Urinary bladder (tissue), 4 donors: ENCODE results near the gene KIAA1328. TPM values are rescaled to one million over a fixed set of nuclear protein-coding genes. Genes with fewer than 3 reads are reported as not detected.

ENCODE experiments used
- DNase-seq: peaks from one replicate; pipeline ENCODE4 v3.0.0-alpha.2; 2015; ENCODE audit errors: extremely low spot score
- H3K27ac ChIP-seq: one replicate; pipeline ENCODE4 v1.5.1; 2013; ENCODE audit warnings: low read depth, mild to moderate bottlenecking, moderate library complexity
- H3K36me3 ChIP-seq: one replicate; pipeline ENCODE4 v1.6.1; 2013; ENCODE audit warnings: mild to moderate bottlenecking, moderate library complexity; ENCODE audit not compliant: insufficient read depth
- H3K4me1 ChIP-seq: one replicate; pipeline ENCODE4 v1.6.1; 2013; ENCODE audit warnings: mild to moderate bottlenecking, moderate library complexity; ENCODE audit not compliant: insufficient read depth
- H3K4me3 ChIP-seq: one replicate; pipeline ENCODE4 v1.5.1; 2013; ENCODE audit warnings: low read depth, low read length
- WGBS: extraction: QIAGEN DNeasy Blood & Tissue Kit; methylation state at CpG from one replicate; pipeline ENCODE4 v1.1.7; 2013; 5-methylcytosine and 5-hydroxymethylcytosine counted together
- polyA plus RNA-seq: library from polyadenylated mRNA; stranded (reverse); fragments of 200-250 nt; gene quantifications from one replicate; pipeline ENCODE4 v1.2.3, GENCODE V29; 2013
- total RNA-seq: library from RNA; depleted of rRNA; stranded (reverse); fragments of >200 nt; gene quantifications from one replicate; pipeline ENCODE4 v1.2.3, GENCODE V29; 2014
- donor health status: healthy with polysubstance abuse.
- donor health status: healthy.

Gene KIAA1328
- total and polyA plus RNA-seq, 2 donors: 5.4 to 34.6 TPM

DNA sequence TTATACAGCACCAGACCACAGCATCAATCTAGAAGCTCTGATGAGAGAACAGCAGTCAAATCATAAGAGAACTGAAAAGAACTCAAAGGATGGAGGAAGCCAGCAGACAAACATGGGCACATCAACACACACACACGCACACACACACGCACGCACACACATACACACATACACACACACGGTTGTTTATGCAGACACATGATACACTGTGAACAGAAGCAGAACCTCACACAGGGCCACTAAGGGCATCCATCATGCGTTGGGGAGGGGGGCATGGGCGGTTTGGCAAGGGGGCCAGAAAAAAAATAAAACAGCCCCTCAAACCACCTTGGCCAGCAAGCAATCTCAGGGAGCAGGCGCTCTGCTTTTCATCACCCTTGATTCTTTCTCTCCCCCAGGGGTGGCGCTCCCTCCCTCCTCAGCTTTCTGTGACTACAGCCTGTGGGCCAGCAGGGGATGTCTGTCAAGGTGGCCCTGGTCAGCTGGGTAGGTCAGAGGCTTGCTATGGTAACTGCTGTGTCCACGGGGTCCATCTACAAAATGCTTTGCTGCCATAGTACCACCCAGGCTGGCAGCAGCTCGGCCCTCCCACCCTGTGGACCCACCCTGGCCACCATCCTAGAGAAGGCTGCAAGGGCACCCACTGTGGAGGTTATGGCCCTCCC is 418.7 kb downstream of the KIAA1328 start:
- WGBS: 82% methylated on average over 10 of the region's 10 CpGs

DNA sequence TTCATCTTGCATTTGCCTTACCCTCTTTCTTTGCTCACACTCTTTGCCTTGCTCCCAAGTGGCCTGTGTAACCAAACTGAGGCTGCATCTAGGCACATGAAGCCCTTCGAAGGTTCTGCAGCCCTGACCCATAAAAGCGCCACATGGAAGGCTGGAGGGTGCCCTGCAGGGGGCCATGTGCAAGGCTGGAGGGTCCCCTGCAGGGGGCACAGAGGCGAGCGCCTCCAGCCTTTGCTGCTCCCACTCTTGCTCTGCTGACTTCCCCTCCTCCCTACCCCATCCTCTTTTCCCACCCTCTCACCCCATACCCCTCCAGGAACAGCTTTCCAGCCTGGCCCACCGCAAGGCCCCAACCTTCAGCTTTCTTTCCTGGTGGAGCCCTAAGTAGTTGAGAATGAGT is 419.4 kb downstream of the KIAA1328 start:
- H3K36me3 ChIP-seq: no peaks in the 10 kb centered on the region
- no peak overlapping the region for H3K4me3 ChIP-seq
- 79% methylated on average over 5 of the region's 5 CpGs for WGBS
- H3K27ac ChIP-seq: no peak overlapping the region
- H3K4me1 ChIP-seq: peaks cover 2% of the 10 kb centered on the region
- no peak for DNase-seq

More for the DNA sequence above, 418.7 kb downstream of the KIAA1328 start:
- peaks cover 2% of the 10 kb centered on the region for H3K4me1 ChIP-seq
- H3K4me3 ChIP-seq: no peak overlapping the region
- no peaks in the 10 kb centered on the region for H3K36me3 ChIP-seq
- no peak for DNase-seq
- H3K27ac ChIP-seq: no peak overlapping the region

DNA sequence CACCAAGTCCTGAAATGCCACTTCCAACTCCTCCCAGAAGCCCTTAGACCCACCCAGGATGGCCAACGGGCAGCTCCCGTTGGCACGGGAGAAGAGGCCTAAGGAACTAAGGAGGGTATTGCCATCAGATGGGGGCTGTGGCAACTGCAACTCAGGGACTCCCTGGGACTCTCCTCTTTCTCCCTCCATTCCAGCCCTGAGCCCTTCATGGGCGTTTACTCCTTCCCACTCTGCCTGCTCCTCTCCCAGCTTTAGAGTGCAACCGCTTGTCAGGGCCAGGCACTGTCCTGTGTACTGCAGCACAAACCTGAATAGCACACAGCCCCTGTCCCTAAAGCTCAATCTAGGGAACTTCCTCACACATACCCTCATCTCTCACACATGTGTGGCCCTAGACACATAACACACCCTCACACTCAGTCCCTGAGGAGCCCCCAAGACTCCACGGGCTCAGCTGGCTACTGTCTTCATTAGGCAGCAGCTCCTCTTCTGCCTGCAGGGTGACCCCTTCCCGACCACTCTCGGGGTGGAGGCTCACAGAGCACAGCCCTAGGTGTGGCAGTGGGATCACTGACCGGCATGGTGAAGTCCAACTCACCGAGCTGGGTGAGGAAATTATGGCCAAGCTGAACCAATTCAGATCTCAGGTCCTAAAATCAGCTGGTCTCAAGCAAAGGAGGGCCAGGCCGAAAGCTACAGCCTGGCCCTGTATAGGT is 420.4 kb downstream of the KIAA1328 start:
- WGBS: 71% methylated on average over 11 of the region's 11 CpGs
- no peaks in the 10 kb centered on the region for H3K36me3 ChIP-seq
- no peak overlapping the region for H3K27ac ChIP-seq
- no peak overlapping the region for H3K4me3 ChIP-seq
- H3K4me1 ChIP-seq: no peaks in the 10 kb centered on the region
- no peak for DNase-seq

DNA sequence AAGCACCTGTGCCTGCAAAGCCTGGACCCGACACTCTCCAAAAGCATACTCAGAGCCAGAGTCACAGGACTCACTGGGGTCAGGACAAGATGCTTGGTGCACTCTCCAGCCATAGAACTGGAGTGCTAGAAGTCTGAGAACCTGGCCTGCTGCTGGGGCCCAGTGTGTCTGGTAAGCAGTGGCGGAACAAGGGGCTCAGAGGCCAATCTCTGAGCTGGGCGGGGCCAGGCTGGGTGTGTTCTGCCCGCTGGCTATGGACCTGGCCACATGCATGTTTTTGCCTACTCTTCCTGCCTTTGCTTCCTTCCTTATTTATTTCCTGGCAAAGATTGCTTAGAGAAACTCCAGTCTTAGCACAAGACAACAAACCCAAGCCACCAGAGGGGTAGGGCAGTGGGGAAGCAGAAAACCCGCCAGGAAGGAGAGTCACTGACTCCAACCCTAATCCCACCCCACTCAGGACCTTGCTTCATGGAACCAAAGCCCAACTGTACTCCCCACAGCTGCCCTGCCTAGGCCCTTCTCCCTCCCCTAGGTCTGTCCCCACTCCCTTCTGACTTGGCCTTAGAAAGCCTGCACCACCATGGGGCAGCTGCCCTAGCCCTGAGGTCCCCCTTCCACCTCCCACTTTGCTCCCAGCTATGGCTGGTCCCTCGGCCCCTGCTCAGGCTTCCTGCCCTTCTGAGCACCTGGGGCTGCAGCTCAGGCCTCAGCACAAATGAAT is 421.1 kb downstream of the KIAA1328 start:
- no peaks in the 10 kb centered on the region for H3K4me1 ChIP-seq
- H3K36me3 ChIP-seq: no peaks in the 10 kb centered on the region
- no peak overlapping the region for H3K4me3 ChIP-seq
- no peak overlapping the region for H3K27ac ChIP-seq
- no peak for DNase-seq
- WGBS: 75% methylated on average over 6 of the region's 6 CpGs

DNA sequence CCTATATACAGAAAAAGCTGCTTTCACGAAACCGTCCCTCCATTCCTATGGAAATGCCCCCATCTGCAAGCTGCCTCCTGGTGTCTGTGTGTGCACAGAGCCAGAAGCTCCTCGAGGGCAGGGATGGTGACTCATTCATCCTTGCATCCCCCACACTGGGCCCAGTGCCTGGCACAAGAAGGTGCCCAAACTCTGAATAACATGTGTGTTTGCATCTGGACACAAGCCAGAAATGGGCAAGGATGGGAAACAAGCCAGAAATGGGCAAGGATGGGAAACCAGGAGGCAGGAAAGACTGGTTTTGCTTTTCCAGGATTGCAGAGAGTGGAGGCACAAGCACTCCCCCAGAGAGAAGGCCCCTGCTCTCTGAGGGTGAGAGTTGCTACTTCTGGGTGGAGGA is 422.8 kb downstream of the KIAA1328 start:
- DNase-seq: no peak
- no peaks in the 10 kb centered on the region for H3K36me3 ChIP-seq
- WGBS: 70% methylated on average over 3 of the region's 3 CpGs
- no peak overlapping the region for H3K27ac ChIP-seq
- H3K4me3 ChIP-seq: no peak overlapping the region
- no peaks in the 10 kb centered on the region for H3K4me1 ChIP-seq

DNA sequence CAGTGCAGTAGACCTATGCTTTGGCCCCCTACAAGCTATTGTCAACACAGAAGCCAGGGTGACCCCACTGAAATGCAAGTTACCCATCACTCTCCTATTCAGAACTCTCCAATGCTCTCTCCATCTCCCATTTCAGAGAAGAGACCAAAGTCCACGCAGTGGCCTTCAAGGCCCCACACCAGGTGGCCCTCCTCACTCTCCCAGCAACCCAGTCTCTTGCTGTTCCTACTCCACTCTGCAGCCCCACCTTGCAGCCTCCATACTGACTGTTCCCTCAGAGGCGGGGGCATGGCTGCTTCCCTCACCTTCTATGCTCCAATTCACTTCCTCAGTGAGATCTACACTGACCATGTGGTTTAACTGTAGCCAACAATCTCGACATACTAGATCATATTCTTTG is 423.4 kb downstream of the KIAA1328 start:
- Histone ChIP-seq H3K27ac (no peak overlapping the region), H3K4me1 (no peaks in the 10 kb centered on the region), H3K36me3 (no peaks in the 10 kb centered on the region), H3K4me3 (no peak overlapping the region)
- WGBS: 79% methylated on average over 3 of the region's 3 CpGs
- no peak for DNase-seq

DNA sequence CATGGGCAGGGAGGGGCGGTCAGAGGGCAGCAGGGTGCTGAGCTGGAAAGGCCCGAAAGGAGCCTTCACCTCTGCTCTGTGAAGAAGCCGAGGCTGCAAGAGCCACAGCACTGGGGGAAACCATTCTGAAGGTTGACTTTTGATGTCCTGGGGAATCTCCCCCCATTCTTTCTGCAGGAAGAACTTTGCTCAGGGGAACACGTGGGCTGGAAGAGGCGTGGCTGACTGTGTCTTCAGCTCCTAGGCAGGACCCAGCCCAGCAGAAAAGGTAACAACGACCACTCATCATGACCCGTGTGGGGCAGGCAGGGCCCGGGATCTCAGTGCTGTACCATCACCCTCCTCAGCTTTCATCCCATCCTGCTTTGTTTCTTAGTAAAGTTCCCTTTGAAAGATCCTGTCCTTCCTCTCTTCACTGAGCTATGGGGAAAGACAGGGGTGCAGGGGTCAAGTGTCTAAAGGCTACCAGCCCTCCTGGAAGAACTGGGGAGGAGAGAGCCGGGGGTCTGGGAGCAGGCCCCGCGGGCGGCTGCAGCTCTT is 424.0 kb downstream of the KIAA1328 start:
- no peaks in the 10 kb centered on the region for H3K36me3 ChIP-seq
- 67% methylated on average over 12 of the region's 12 CpGs for WGBS
- DNase-seq: no peak
- no peaks in the 10 kb centered on the region for H3K4me1 ChIP-seq
- H3K27ac ChIP-seq: no peak overlapping the region
- no peak overlapping the region for H3K4me3 ChIP-seq

DNA sequence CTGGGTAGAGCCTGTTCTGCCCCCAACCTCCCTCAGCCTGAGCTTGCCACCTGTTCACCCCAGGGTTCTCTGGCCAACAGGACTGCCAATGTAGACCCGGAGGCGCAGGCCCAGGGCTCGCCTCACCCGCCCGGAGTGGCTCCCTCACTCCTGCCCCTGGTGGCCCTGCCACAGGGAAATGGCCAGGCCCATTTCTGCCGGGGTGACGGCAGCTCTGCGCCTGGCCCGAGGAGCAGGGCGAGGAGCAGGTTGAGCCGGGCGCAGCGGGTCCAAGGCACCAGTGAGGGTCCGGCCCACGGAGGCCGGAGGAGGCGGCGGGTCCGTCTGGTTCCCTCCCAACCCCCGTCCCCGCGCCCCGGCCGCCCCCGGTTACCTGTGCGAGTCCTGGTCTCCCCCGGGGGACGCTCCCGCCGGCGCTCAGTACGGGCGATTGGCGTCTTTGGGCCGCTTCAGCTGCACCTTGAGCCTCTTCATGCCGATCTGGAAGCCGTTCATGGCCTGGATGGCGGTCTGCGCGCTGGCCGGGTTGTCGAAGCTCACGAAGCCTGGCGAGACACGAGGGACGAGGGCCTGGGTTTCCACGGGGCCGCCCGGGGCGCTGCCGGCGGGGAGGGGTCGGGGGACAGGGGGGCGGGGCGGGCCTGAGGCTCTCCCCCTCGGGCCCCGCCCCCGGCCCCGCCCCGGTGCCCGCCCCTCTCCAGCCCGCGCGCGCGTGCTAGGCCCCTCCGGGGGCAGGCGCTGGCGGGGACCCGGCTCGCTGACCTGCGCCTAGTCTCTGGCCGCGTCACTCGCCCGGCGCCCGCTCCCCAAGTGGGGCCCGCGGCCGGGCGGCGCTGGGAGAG is 424.7 kb downstream of the KIAA1328 start:
- DNase-seq: no peak
- Histone ChIP-seq H3K4me1 (no peaks in the 10 kb centered on the region), H3K27ac (no peak overlapping the region), H3K4me3 (peak overlapping the region; percentile 37), H3K36me3 (no peaks in the 10 kb centered on the region)
- WGBS: 5% methylated on average over 83 of the region's 83 CpGs

DNA sequence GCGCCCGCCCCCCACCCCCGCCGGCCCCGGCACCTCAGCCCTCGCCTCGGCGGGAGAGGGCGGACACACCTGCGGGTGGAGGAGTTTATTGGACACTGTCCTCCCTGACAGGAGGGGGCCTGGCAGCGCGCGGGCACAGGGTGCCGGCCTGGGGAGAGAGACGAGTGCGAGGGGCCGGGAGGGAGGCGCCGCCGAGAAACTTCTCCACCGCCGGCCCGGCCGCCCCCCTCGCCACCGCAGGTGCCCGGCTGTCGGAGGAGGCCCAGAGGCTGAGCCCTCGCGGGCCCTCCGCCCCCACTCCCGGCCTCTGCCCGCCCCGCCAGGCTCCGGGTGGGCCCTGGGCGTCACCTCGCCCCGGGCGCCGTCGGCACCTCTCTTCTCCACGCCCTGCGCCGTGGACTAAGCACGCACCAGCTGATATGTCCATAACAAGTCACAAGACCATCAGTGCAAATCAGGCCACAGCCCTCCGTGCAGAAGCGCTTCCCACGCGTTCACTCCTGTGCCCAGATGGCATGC is 425.4 kb downstream of the KIAA1328 start:
- no peak for DNase-seq
- 5% methylated on average over 49 of the region's 49 CpGs for WGBS
- Histone ChIP-seq H3K36me3 (no peaks in the 10 kb centered on the region), H3K27ac (no peak overlapping the region), H3K4me1 (no peaks in the 10 kb centered on the region), H3K4me3 (peak overlapping the region; percentile 37)

DNA sequence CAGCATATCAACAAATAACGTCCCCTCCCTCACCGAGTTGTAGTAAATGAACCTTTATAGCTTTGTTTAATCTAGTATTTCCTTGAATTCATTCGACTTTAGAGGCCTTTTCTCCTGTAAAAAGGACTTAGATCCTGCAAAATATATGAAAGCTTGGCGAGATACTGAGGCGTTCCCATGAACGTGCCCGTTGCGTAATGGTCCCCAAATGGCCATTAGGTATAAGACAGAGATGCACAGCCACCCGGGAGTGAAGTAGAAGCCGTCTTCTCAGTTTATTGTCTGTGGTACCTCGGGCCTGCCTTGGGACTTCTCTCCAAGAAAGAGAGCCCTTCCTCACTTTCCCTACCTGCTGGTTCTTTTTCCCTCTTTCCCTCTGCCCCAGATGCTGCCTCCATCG is 426.0 kb downstream of the KIAA1328 start:
- Histone ChIP-seq H3K36me3 (no peaks in the 10 kb centered on the region), H3K4me3 (no peak overlapping the region), H3K27ac (no peak overlapping the region), H3K4me1 (no peaks in the 10 kb centered on the region)
- WGBS: 69% methylated on average over 12 of the region's 12 CpGs
- DNase-seq: no peak

DNA sequence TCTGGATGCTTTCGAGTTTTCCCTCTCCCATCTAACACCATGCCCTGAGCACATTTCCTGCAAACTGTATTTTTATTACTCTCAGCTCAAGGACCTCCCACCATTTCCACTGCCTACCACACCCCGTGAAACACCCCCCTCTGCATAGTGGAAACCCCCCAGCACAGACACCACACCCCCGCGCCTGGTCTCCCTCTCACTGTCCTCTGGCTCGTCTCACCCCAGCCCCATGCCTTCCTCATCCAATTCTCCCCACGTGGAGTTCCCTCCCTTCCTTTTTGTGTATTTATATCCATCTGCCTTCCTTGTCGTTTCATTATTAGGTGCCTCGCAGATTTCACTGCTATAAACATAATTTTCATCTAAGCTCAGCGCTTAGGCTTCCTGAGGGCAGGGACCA is 429.2 kb downstream of the KIAA1328 start:
- 31% methylated on average over 9 of the region's 9 CpGs for WGBS
- H3K36me3 ChIP-seq: no peaks in the 10 kb centered on the region
- no peak overlapping the region for H3K4me3 ChIP-seq
- DNase-seq: no peak
- no peaks in the 10 kb centered on the region for H3K4me1 ChIP-seq
- no peak overlapping the region for H3K27ac ChIP-seq

DNA sequence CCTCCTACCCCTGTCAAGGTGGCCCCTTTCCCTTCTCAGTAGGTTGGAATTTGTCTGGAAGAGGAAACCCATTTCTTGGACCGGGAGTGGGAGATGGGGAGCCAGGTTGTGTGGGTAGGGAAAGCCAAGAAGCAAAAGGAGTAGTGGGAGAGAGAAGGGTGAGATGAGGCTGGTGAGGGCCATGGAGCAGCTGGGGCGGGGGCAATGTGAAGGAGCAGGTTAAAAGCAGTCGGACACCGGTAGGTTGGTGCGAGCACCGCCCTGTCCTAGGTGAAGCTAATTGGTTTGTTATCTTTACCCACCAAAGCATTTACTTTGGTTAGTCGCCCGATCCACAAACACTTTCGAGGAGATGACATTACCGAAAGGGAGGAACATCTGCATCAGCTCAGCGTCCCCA is 429.9 kb downstream of the KIAA1328 start:
- Histone ChIP-seq H3K4me1 (no peaks in the 10 kb centered on the region), H3K4me3 (no peak overlapping the region), H3K36me3 (no peaks in the 10 kb centered on the region), H3K27ac (no peak overlapping the region)
- DNase-seq: no peak
- 46% methylated on average over 11 of the region's 11 CpGs for WGBS

DNA sequence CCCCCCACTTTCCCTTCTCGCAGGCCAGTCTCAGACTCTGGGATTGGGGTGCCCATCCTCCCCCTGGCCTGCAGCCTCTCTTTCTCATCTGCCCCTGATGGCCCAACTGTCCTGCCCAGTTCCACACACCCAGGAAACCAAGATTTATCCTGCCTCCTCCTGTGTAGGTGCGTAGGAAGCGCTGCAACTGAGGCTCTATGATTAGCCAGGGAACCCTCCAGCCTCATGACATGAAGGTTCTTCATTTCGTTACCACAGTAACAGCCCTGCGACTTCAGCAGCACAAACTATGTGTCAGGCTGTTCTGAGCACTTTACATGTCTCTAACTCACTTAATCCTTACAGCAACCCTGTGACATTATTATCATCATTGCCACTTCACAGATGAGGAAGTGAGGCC is 430.8 kb downstream of the KIAA1328 start:
- WGBS: 66% methylated on average over 5 of the region's 5 CpGs
- Histone ChIP-seq H3K4me1 (no peaks in the 10 kb centered on the region), H3K4me3 (no peak overlapping the region), H3K27ac (no peak overlapping the region), H3K36me3 (no peaks in the 10 kb centered on the region)
- no peak for DNase-seq
